Tibial nerve (tissue), 4 donors: ENCODE results near the gene DIP2A.

Source experiments
- CTCF ChIP-seq, 5 experiments: fragments of 200-600 bp in 3 of 5; fragments of 450-650 bp in 2 of 5; sonication (generic) in 3 of 5; IDR thresholded peaks; one replicate each; pipeline ENCODE4 v1.5.1; 2016 to 2019; ENCODE audit warnings: antibody characterized with exemption in 5 of 5, mild to moderate bottlenecking in 3 of 5, moderate library complexity in 2 of 5
- EP300 ChIP-seq, 2 donors: sonication (generic); formaldehyde crosslinking; IDR thresholded peaks; one replicate each; pipeline ENCODE4 v1.6.1; 2017; ENCODE audit warnings: antibody characterized with exemption in 2 of 2, mild to moderate bottlenecking in 1 of 2

- TF ChIP-seq CTCF (IDR thresholded peaks at IDR 0.05), result no peak
- no peak for TF ChIP-seq EP300 (IDR thresholded peaks at IDR 0.05)
Measured at GRCh38 chr21:46441331-46441730, 17.4 kb upstream of the DIP2A start.
